GM12878 (cell line): Measurements from ENCODE around the gene RNF223. TPM values are rescaled to one million over a fixed set of nuclear protein-coding genes. Genes with fewer than 3 reads are reported as not detected.

Source experiments
- ATAC-seq: fragments of 200-7000 bp; cut with Tn5 transposase; 3 replicates; pipeline ENCODE4 v1.9.1; 2020; ENCODE audit warnings: mild to moderate bottlenecking, moderate library complexity
- BruUV-seq: library from RNA; stranded (reverse); fragments of 400-500 nt; replicated peaks from 2 replicates; lab custom pipeline; 2021; lab: Mats Ljungman, UMichigan
- CTCF ChIA-PET: fragments of 300-600 bp; sonication (Branson Sonifier 250); formaldehyde crosslinking; extraction: SDS; loops from one replicate; lab custom pipeline; 2021; ENCODE audit warnings: inconsistent platforms; lab: Yijun Ruan, JAX
- POLR2A ChIA-PET: fragments of 350-600 bp; formaldehyde crosslinking; extraction: SDS; loops from one replicate; lab custom pipeline; 2021; ENCODE audit warnings: inconsistent platforms; lab: Charles Lee
- RAD21 ChIA-PET: fragments of 300-600 bp; sonication (Branson Sonifier 250); formaldehyde crosslinking; loops from one replicate; lab custom pipeline; 2023; ENCODE audit warnings: antibody characterized with exemption; ENCODE audit not compliant: unreplicated experiment; lab: Charles Lee
- SMC1A ChIA-PET: fragments of 300-600 bp; sonication (Branson Sonifier 250); formaldehyde crosslinking; loops from one replicate; lab custom pipeline; 2023; ENCODE audit not compliant: unreplicated experiment, uncharacterized antibody; lab: Charles Lee
- DNase-seq: peaks from one replicate; pipeline ENCODE4 v3.0.0-alpha.2; 2011; ENCODE audit warnings: low read depth, low spot score
- FAIRE-seq: peaks from 3 replicates; lab custom pipeline; 2011; peaks lifted over from hg19 to GRCh38; lab: Jason Lieb, UNC
- H2AFZ ChIP-seq: 2 replicates; pipeline ENCODE4 v1.6.0; 2011; ENCODE audit warnings: low read depth, low read length, control low read depth; ENCODE audit not compliant: control insufficient read depth
- H3K27ac ChIP-seq: 2 replicates; pipeline ENCODE4 v1.5.1; 2011; ENCODE audit warnings: control low read depth; ENCODE audit not compliant: control insufficient read depth, insufficient read depth
- H3K27me3 ChIP-seq, 2 experiments: replicated peaks in 1 of 2; 2 replicates each; pipeline versions ENCODE4 v1.6.0 to v1.6.1; 2011; ENCODE audit warnings: low read length in 1 of 2; ENCODE audit not compliant: control insufficient read depth in 2 of 2, insufficient read depth in 2 of 2
- H3K36me3 ChIP-seq, 2 experiments: 2 replicates each; pipeline ENCODE4 v1.5.1; 2011; ENCODE audit warnings: low read length in 1 of 2; ENCODE audit not compliant: control insufficient read depth in 2 of 2, insufficient read depth in 2 of 2
- H3K4me1 ChIP-seq: 2 replicates; pipeline ENCODE4 v1.6.1; 2011; ENCODE audit warnings: mild to moderate bottlenecking, low read length, moderate library complexity, mixed read lengths; ENCODE audit not compliant: control insufficient read depth, insufficient read depth
- H3K4me2 ChIP-seq: 2 replicates; pipeline ENCODE4 v1.6.0; 2011; ENCODE audit warnings: control low read depth; ENCODE audit not compliant: control insufficient read depth, insufficient read depth
- H3K4me3 ChIP-seq: fragments of 200-600 bp; sonication (generic); 2 replicates; pipeline ENCODE4 v1.5.1; 2016
- H3K79me2 ChIP-seq: 2 replicates; pipeline ENCODE4 v1.6.0; 2011; ENCODE audit warnings: low read length; ENCODE audit not compliant: control insufficient read depth, insufficient read depth
- H3K9ac ChIP-seq: 2 replicates; pipeline ENCODE4 v1.8.0; 2011; ENCODE audit warnings: low read length, control low read depth, mixed read lengths; ENCODE audit not compliant: control insufficient read depth, insufficient read depth
- H3K9me3 ChIP-seq: replicated peaks from 3 replicates; pipeline ENCODE4 v1.5.1; 2011; ENCODE audit warnings: mild to moderate bottlenecking, low read length; ENCODE audit not compliant: control insufficient read depth, insufficient read depth
- H4K20me1 ChIP-seq: 2 replicates; pipeline ENCODE4 v1.6.0; 2011; ENCODE audit not compliant: control insufficient read depth, insufficient read depth
- CREM ChIP-seq: IDR thresholded peaks from 2 replicates; pipeline ENCODE4 v1.6.1; 2014; ENCODE audit warnings: antibody characterized with exemption, low read depth
- HDGF ChIP-seq: fragments of 450-650 bp; IDR thresholded peaks from 2 replicates; pipeline ENCODE4 v1.6.1; 2016; ENCODE audit warnings: antibody characterized with exemption
- IKZF2 ChIP-seq, 2 experiments: fragments of 450-650 bp; IDR thresholded peaks; 2 replicates each; pipeline ENCODE4 v1.6.1; 2017; ENCODE audit warnings: mild to moderate bottlenecking in 2 of 2, moderate library complexity in 2 of 2
- JUNB ChIP-seq: IDR thresholded peaks from 2 replicates; pipeline ENCODE4 v1.6.1; 2016; ENCODE audit warnings: antibody characterized with exemption, mild to moderate bottlenecking
- JUND ChIP-seq: IDR thresholded peaks from 2 replicates; pipeline ENCODE4 v1.6.1; 2012; ENCODE audit warnings: low read depth, mild to moderate bottlenecking, low read length, improper control_type of control experiment, moderate library complexity
- MEF2A ChIP-seq: IDR thresholded peaks from 2 replicates; pipeline ENCODE4 v1.6.1; 2011; ENCODE audit warnings: low read depth, mild to moderate bottlenecking, low read length, moderate library complexity; ENCODE audit not compliant: insufficient read depth
- NBN ChIP-seq: fragments of 450-650 bp; IDR thresholded peaks from 2 replicates; pipeline ENCODE4 v1.6.1; 2016
- NRF1 ChIP-seq: conservative IDR thresholded peaks from 2 replicates; pipeline ENCODE4 v1.6.1; 2011; ENCODE audit warnings: mild to moderate bottlenecking, low read depth, low read length, improper control_type of control experiment
- PAX5 ChIP-seq: IDR thresholded peaks from 2 replicates; pipeline ENCODE4 v1.6.1; 2011; ENCODE audit warnings: low read depth, low read length, borderline replicate concordance
- RAD21 ChIP-seq: IDR thresholded peaks from 2 replicates; pipeline ENCODE4 v1.6.1; 2011; ENCODE audit warnings: mild to moderate bottlenecking, low read depth, low read length, moderate library complexity; ENCODE audit not compliant: insufficient read depth
- RB1 ChIP-seq: fragments of 450-650 bp; formaldehyde crosslinking; IDR thresholded peaks from 2 replicates; pipeline ENCODE4 v1.6.1; 2017; ENCODE audit warnings: mild to moderate bottlenecking, borderline replicate concordance
- RBBP5 ChIP-seq: fragments of 200-600 bp; sonication (generic); conservative IDR thresholded peaks from 2 replicates; pipeline ENCODE4 v1.6.1; 2016
- STAT1 ChIP-seq: fragments of 450-650 bp; conservative IDR thresholded peaks from 2 replicates; pipeline ENCODE4 v1.6.1; 2014; ENCODE audit warnings: antibody characterized with exemption, mild to moderate bottlenecking
- TAF1 ChIP-seq: IDR thresholded peaks from 2 replicates; pipeline ENCODE4 v1.6.1; 2011; ENCODE audit warnings: mild to moderate bottlenecking, low read depth, low read length, borderline replicate concordance
- ZBED1 ChIP-seq: IDR thresholded peaks from 2 replicates; pipeline ENCODE4 v1.6.1; 2016; ENCODE audit warnings: borderline replicate concordance
- ZBTB40 ChIP-seq: fragments of 450-650 bp; IDR thresholded peaks from 2 replicates; pipeline ENCODE4 v1.6.1; 2016; ENCODE audit warnings: mild to moderate bottlenecking, moderate library complexity, borderline replicate concordance
- WGBS: methylation state at CpG from one replicate; pipeline ENCODE4 v1.1.6; 2016; ENCODE audit warnings: low lambda C conversion rate; ENCODE audit not compliant: insufficient replicate concordance, insufficient coverage; ENCODE audit errors: missing lambda C conversion rate; 5-methylcytosine and 5-hydroxymethylcytosine counted together
- in situ Hi-C: fragments of 300-500 bp; cut with MboI; formaldehyde crosslinking; loops from 9 replicates; pipeline ENCODE4 v1.14.3; 2018; ENCODE audit warnings: mixed read lengths
- intact Hi-C: fragments of 100-400 bp; cut with micrococcal nuclease; formaldehyde crosslinking; loops from one replicate; pipeline ENCODE4 v1.14.2; 2022; ENCODE audit not compliant: unreplicated experiment
- polyA plus RNA-seq, 11 experiments: library from polyadenylated mRNA; depleted of rRNA in 4 of 11; unstranded in 6 of 11; stranded (reverse) in 5 of 11; fragments of >200 nt; fragmentation: Nextera tagmentation in 4 of 11; fragmentation: Illumina TruSeq in 1 of 11; extraction: Ambion mirVana in 4 of 11; extraction: Trizol in 1 of 11; gene quantifications; 1 replicate in 1 of 11; 2 replicates in 10 of 11; pipeline versions ENCODE4 v1.2.1 to v1.2.3, GENCODE V29; 2011 to 2016; ENCODE audit warnings: inconsistent platforms in 2 of 11, missing spikeins in 2 of 11, low read depth in 1 of 11
- total RNA-seq, 4 experiments: library from RNA; depleted of rRNA in 3 of 4; stranded (reverse); fragments of >200 nt in 3 of 4; fragmentation: Illumina TruSeq in 1 of 4; extraction: Trizol in 1 of 4; gene quantifications; 2 replicates each; pipeline versions ENCODE4 v1.2.1 to v1.2.3, GENCODE V29; 2013 to 2021

The RNF223 gene
- total and polyA plus RNA-seq, 10 of the 15 experiments (the other 5 are each of a cell fraction or from before 2014, with no cell fraction given) = 0.06 TPM; not detected in 9

- TF ChIP-seq RAD21 (no peak), CREM (no peak), HDGF (peak; percentile 56; the same call in 1 of the 2 replicates), ZBED1 (no peak), JUND (no peak), MEF2A (no peak), IKZF2 (IDR thresholded peaks at IDR 0.05) (no peak), PAX5 (0 out of 2 replicates have a peak, but pooled peaks have one; percentile 35), NBN (no peak), RBBP5 (no peak)
- TF ChIP-seq, all 136 proteins: peak for 8
Measured at GRCh38 chr1:1069711-1070676, 4.1 kb downstream of the RNF223 start (continued).

- no peak overlapping the region; the same call in 1 of the 2 replicates for H3K9ac ChIP-seq
- RAD21 ChIA-PET = interaction anchor here (1.1 kb wide), 1 partner anchor 85 kb away, joined by 3 read pairs; no protein-coding TSS in a partner anchor
- POLR2A ChIA-PET = interaction anchor here (1.0 to 1.4 kb wide), 2 partner anchors 30 to 204 kb away, joined by 3 to 4 read pairs; partner anchors contain the start of gene UBE2J2
- peak overlapping the region; percentile 71 for H2AFZ ChIP-seq
- no peaks in the 10 kb centered on the region for H3K79me2 ChIP-seq
- 14% methylated on average over 37 of the region's 75 CpGs for WGBS
- in situ Hi-C loops = no loop called here
- H3K9me3 ChIP-seq = no peaks in the 10 kb centered on the region
- H3K4me1 ChIP-seq = peaks cover 18% of the 10 kb centered on the region
- H3K4me3 ChIP-seq = peak overlapping the region; percentile 66; the same call in 1 of the 2 replicates
- FAIRE-seq (peak; percentile 88), DNase-seq (peak; percentile 40), ATAC-seq (peak; percentile 68)
- H3K4me2 ChIP-seq = peak overlapping the region; percentile 69; the same call in 1 of the 2 replicates
- H3K27ac ChIP-seq = no peak overlapping the region
- no peaks in the 10 kb centered on the region for H3K36me3 ChIP-seq
- SMC1A ChIA-PET = interaction anchor here (1.3 kb wide), 1 partner anchor 181 kb away, joined by 3 read pairs; no protein-coding TSS in a partner anchor
- CTCF ChIA-PET = interaction anchor here (0.9 kb wide), 1 partner anchor 36 kb away, joined by 3 read pairs; no protein-coding TSS in a partner anchor
- no peaks in the 10 kb centered on the region for H4K20me1 ChIP-seq
- H3K27me3 ChIP-seq = no peaks in the 10 kb centered on the region
- BruUV-seq = no TSS peak
- intact Hi-C loops = loop anchor here (10.0 kb wide), 1 partner anchor 164 kb away; no protein-coding TSS in a partner anchor
- TF ChIP-seq TAF1 (no peak), STAT1 (no peak), JUNB (no peak), ZBTB40 (no peak), PAX5 (no peak; the same call in 1 of the 2 replicates), RB1 (no peak), NRF1 (peak; percentile 67)
Measured at GRCh38 chr1:1069056-1069710, 4.9 kb downstream of the RNF223 start.
